HG03439 (cell line): ENCODE measurements around the gene C19orf47.

Source experiments
- ATAC-seq: cut with Tn5 transposase; IDR thresholded peaks from one replicate; pipeline ENCODE4 v1.9.1; 2021; ENCODE audit warnings: mild to moderate bottlenecking, moderate library complexity; ENCODE audit not compliant: unreplicated experiment

C19orf47 gene

GRCh38 chr19:40284251-40284500, 64.0 kb downstream of the C19orf47 start:
- ATAC-seq: no peak

- ATAC-seq: no peak
Observed at GRCh38 chr19:40283414-40284250, 64.6 kb downstream of the C19orf47 start.

GRCh38 chr19:40282920-40283319, 65.3 kb downstream of the C19orf47 start:
- no peak for ATAC-seq

- no peak for ATAC-seq
Observed at GRCh38 chr19:40282209-40282580, 66.0 kb downstream of the C19orf47 start.

GRCh38 chr19:40281381-40282208, 66.6 kb downstream of the C19orf47 start:
- ATAC-seq: no peak

- ATAC-seq: no peak
Observed at GRCh38 chr19:40280608-40281221, 67.5 kb downstream of the C19orf47 start.

GRCh38 chr19:40279761-40280607, 68.2 kb downstream of the C19orf47 start:
- ATAC-seq: no peak

- no peak for ATAC-seq
Observed at GRCh38 chr19:40279120-40279551, 69.1 kb downstream of the C19orf47 start.

- ATAC-seq: no peak
Observed at GRCh38 chr19:40278361-40279035, 69.7 kb downstream of the C19orf47 start.

- ATAC-seq: no peak
Observed at GRCh38 chr19:40277356-40278059, 70.7 kb downstream of the C19orf47 start.

- ATAC-seq: no peak
Observed at GRCh38 chr19:40274585-40275544, 73.3 kb downstream of the C19orf47 start.

GRCh38 chr19:40273469-40274360, 74.5 kb downstream of the C19orf47 start:
- no peak for ATAC-seq

GRCh38 chr19:40272261-40272660, 75.9 kb downstream of the C19orf47 start:
- no peak for ATAC-seq

- no peak for ATAC-seq
Observed at GRCh38 chr19:40271706-40272105, 76.5 kb downstream of the C19orf47 start.

GRCh38 chr19:40270362-40271089, 77.7 kb downstream of the C19orf47 start:
- no peak for ATAC-seq
